ENCODE data around the gene PARVA.
A peak's percentile ranks its signal among the peaks of the same experiment; 100 is the strongest.
"Not testable (repeated sequence)": the region's sequence is repeated elsewhere in the genome, so short reads cannot be mapped to it uniquely, and the experiment has no call there.

The PARVA gene, protein sequence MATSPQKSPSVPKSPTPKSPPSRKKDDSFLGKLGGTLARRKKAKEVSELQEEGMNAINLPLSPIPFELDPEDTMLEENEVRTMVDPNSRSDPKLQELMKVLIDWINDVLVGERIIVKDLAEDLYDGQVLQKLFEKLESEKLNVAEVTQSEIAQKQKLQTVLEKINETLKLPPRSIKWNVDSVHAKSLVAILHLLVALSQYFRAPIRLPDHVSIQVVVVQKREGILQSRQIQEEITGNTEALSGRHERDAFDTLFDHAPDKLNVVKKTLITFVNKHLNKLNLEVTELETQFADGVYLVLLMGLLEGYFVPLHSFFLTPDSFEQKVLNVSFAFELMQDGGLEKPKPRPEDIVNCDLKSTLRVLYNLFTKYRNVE

DNA sequence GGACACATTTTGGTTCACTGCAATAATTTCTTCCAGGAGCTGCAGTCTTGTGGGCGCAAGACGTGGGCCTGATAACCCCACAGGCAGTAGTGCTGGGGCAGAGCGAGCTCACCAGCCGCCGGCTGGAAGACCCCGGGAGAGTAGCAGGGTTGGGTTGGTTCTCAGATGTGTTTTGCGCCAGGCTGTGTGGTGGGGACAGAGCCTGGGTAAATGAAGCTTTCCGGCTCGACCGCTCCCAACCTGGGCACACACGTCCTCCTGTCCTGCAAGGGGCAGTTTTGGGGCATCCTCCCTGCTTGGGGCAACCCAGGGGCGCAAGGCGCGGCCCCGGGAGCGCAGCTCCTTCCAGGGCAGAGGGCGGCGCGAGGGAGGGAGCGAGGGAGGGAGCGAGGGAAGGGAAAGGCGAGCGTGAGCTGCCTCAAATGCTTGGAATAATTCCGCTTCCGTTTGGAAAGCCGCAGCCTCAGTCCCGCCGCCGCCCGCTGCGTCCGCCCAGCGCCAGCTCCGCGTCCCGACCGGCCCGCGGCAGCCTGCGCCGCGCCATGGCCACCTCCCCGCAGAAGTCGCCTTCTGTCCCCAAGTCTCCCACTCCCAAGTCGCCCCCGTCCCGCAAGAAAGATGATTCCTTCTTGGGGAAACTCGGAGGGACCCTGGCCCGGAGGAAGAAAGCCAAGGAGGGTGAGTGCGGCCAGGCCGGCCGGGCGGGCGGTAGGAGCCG lies at the start of gene PARVA:
Gene PARVA, plus strand, starts transcription at position 466 of the 718 bp plus-strand sequence. Its CDS starts 77 bp downstream, at position 543.
- DNase-seq (ENCODE audit: low read depth in 1 of 2, low spot score in 1 of 2) = no peak

DNA sequence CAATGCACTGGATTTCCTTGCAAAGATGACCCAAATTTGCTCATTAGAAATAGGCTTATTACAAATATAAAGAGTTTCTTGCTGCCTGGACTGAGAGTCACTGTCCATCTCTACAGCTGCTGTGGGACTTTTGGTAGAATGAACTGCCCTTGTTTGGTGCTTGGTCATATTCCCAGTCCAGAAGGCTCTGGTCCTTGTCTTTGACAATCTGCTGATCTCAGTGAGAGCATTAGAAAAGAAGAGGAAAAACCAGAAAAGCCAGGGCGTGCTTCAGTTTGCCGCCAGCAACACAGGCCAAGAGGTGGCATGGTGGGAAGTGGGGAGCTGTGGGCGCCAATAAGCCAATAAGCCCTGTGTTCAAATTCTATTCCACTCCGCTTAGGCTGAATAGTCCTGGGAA lies 48.2 kb upstream of the PARVA start:
- DNase-seq (ENCODE audit: low read depth in 1 of 2, low spot score in 1 of 2) = no peak

DNA sequence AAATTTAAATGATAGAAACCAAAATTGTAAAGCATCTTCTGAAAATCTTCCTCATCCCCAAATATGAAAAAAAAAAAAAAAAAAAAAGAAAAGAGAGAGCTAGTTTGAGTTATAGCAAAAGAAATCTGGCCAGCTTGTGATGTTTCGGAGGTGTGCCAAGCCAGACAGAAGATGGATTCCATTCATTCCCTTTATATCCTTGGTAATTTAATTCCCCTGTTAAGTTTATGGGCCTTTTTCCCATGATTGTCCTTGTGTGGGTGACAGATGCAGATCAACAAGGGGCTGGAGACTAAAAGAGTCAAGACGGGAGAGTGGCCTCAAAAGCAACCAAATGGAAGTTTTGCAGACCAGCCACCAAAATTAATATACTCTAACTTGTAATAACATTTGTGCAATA lies 47.6 kb upstream of the PARVA start:
- DNase-seq (ENCODE audit: low read depth in 1 of 2, low spot score in 1 of 2) = no peak

DNA sequence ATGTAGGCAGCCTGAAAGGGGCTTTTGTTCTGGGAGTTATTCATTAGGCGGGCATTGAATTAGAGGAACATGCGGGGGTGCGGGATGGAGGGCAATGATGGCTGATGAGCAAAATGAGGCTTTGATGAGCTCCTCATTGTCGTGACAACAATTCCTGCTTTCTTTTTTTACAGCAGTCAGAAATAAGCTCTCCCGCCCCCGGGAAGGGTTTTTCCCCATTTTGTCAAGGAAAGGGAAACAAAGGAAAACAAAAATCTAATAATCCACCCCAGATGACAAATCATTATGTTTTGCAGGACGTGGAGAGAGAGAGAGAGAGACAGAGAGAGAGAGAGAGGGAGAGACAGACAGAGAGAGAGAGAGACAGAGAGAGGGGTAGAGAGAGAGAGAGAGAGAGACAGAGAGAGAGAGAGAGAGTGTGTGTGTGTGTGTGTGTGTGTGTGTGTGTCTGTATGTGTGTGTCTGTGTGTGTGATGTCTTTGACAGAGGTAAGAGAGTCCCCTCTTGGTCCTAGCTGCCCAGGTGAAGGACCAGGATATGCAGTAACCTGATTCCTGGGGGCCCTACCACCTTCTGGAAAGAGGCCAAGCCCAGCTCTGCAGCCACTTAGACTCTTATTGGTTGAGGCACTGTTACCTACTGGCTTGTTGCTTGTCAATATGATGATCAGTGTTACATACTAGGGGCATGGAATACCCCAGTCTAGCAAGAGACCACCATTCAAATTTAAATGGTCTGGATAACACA lies 46.7 kb upstream of the PARVA start:
- DNase-seq (ENCODE audit: low read depth in 1 of 2, low spot score in 1 of 2) = no peak

DNA sequence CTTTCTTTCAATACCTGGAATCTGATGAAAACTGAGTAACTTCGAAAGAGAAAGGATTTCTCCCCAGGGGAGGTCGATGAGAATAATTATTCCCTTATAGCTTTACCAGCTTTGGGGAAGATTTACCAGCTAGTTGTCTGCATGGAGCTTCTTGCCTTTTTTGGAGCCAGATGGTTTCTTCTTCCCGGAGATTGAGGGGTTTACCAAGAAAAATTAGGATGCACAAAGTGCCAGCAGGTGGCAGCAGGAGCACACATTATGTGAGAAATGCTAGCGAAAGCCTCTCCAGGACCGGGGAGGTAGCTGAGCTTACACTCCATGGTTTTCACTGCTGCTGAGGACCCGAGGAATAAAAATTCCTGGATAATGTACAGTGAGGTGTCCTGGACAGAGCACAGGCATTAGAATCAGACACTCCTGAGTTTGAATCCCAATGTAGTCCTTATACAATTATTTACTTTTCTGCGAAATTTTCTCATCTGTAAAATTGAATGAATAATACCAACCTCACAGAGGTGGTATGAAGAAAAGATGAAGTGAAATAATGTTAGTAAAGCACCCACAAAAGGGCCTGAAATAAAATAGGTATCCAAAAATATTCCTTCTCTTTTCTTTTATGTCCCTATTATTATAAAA lies 46.0 kb upstream of the PARVA start:
- DNase-seq (ENCODE audit: low read depth in 1 of 2, low spot score in 1 of 2) = peak; percentile 40 to 58

DNA sequence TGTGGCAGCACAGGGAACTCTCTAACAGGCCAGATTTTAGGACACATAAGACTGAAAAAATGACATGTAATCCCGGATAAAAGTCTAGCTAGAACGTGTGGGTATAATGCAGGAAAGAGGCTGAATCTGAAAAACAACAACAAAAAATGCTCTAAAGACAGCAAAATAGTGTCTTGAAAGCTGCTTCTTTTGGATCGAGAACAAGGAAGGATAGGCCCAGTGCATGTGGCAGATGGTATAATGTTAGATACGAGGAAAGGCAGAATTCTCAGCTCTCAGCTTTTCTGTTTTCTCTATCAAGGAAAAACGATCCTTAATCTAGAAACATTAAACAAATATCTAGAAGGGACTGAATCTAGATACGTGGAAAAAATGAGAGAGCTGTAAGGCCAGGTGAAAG lies 33.8 kb upstream of the PARVA start:
- DNase-seq (ENCODE audit: low read depth in 1 of 2, low spot score in 1 of 2) = no peak

DNA sequence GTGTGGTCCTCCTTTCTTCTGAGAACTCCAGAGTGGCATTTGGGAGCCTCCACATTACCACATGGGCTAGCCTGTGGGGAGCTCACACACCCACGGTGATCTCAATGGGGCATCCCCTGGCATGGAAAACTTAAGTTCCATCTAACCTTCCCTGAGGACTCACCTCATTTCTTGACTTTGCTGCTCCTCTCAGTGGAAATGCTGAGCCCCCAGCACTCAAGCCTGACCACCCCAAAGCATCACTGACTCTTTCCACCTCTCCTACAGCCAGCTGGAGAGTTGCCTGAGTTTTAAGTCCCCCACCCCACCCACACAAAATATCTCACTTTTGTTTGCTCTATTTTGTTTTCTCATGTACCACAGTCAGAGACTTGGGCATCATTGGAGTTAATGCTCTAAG lies 23.8 kb upstream of the PARVA start:
- no peak for DNase-seq (ENCODE audit: low read depth in 1 of 2, low spot score in 1 of 2)

DNA sequence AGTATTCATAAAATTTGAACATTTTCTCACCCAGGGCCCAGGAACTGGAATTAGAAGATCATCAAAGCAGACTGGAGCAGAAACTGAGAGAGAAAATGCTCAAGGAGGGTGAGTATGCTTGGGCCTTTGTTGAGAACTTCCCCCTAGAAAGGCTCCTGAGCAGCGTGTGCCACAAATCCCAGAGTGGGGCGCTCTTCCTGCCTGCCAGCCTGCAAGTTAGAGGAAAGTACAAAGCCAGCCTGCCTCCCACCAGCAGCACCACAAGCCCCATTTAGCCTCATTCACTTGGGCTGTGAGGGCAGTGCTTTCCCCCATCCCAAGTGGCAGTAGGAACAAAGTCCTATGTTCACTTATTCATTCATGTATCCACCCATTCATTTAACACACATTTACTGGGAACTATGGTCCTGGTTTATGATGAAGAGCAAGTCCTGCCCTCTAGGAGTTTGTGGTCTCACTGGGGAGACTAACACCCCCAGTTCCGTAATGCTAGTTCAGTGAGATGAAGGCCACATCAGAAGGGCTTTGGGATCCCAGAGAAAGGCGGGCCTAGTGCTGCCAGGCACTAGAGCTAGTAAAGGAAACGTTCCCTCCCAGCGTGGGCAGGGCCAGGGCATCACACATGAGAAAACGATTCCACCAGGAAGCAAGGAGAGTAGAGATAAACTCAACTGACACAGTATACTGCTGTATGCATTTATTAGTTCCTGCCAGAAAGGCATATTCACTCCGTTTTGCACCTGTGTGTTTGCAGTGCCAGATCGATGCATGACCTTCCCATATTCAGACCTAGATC lies 22.4 kb upstream of the PARVA start:
- no peak for DNase-seq (ENCODE audit: low read depth in 1 of 2, low spot score in 1 of 2)

DNA sequence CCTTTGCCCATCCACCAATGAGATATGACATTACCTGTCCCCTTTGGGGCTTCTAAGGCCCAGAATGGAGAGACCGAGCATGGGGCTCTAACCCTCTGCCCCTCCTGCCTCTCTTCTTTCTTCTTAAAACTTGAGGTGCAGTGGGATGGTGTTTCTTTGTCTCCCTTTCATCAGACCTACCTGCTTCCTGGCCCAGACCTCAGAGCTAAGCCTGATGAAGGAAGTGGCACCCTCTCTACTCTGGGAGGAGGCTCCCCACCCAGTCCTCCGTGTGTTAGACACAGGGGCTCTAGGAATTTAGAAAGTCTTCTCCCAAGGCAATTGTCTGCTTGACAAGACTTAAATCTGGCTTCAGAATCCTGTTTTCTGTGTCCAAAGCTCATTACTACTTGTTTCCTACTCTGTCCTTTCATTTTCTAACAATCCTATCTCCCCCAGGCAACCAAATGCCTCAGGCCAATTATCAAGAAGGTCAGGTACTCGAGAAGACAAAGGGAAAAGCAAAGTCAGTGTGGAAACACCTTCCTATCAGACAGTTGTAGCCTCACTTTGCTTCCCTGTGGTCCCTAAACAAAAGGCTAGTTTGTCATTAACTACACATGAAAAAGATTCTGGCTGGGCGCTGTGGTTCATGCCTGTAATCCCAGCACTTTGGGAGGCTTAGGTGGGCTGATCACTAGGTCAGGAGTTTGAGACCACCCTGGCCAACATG lies 20.3 kb upstream of the PARVA start:
- DNase-seq (ENCODE audit: low read depth in 1 of 2, low spot score in 1 of 2) = no peak

DNA sequence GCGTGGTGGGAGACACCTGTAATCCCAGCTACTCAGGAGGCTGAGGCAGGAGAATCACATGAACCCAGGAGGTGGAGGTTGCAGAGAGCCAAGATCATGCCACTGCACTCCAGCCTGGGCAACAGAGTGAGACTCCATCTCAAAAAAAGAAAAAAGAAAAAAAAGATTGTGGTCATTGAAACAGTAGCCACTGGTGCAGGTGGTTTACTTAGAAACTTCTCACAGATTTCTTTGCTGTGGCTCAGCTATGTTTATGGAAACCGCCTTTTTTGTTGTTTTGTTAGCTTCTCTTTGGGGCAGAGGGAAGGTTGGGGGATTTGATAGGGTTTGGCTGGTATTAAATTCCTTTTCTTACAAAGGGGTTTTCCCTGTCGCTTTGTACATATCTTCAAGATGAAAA lies 19.7 kb upstream of the PARVA start:
- not testable (repeated sequence) for DNase-seq (ENCODE audit: low read depth in 1 of 2, low spot score in 1 of 2)

DNA sequence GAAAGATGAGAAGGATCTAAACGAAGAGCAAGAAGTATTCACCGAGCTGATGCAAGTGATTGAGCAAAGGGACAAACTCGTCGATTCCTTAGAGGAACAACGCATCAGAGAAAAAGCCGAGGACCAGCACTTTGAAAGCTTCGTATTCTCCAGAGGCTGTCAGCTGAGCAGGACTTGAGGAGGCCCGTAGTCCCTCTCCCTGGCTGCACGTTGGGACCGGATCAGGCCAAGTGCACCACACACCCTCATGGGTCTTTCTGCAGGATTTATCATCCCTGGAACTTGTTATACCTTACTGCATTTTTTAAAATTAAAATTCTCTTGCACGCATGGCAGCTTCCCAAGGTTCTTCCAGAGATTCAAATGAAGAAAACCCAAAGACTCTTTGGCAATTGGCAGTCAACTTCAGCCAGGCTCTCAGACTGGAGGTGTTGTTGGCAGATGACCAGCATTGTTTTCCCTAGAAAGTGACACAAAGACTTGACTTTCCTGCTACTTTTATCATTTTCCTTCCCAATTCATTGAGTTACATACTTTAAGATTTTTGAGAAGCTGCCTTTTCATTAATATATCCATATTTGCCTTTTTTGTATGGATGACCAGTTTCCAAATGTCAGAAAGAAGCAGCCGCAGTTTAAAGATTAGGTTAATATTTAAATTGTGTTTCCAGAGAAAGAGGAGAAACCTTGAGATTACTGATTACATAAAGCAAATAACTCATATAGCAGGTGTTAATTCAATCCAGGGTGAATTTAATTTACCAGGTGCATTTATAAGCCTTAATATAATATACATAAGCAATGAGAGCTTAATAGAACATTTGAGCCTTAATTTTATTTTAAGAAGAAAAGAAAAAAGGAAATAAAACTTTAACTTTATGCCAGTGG lies 18.8 kb upstream of the PARVA start:
- no peak for DNase-seq (ENCODE audit: low read depth in 1 of 2, low spot score in 1 of 2)

DNA sequence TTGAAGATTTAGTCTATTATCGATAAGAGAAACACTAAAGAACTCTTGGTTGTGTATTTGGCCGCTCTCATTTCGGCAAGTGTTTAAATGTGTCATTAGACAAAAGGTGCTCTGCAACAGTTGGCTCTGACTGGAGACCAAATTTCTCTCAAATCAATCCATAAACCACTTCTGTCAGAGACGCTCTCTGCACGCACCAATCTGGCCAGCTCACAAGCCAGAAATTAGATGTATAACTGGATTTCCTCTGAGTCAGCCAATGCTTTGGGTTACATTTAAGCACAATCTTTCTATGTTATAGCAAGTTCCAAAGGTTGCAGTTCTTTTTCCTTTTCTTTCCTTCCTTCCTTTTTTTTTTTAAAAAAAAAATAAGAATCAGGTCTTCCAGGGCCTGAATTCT lies 17.6 kb upstream of the PARVA start:
- DNase-seq (ENCODE audit: low read depth in 1 of 2, low spot score in 1 of 2) = no peak

DNA sequence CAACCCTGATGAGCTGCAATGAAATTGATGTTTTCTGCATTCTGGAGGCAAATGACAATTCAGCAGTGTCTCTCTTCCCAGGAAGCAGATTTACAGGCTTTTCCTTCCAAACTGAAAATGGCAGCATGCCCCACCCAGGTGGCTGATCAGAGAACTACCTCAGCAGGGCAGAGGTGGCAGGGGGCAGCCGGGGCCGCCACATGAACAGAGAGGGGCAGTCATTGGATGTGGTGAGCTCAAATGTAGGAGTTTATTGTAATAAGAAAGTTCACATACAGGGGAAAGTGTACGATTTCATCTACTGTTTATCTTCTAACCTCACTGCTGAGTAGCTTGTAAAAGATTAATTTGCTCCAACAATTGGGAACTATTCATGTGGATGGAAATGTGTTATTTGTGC lies 15.7 kb upstream of the PARVA start:
- no peak for DNase-seq (ENCODE audit: low read depth in 1 of 2, low spot score in 1 of 2)

DNA sequence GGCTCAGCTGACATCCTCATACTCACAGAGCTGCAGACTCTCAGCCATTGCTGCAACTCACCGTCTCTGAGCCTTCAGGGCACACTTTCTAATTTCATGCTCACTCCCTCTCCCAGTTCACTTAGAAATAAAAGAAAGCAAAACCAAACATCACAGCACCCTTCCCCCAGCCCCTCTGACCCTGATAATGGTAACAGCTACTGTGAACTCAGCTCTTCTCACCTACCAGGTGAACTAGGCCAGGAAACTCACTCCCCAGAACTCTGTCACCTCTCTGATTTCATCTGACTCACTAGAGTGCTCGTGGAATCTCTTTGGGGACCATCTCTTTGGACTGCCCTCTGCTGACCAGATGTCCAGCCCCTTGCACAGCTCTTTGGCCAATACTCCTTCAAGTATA lies 14.5 kb upstream of the PARVA start:
- no peak for DNase-seq (ENCODE audit: low read depth in 1 of 2, low spot score in 1 of 2)

DNA sequence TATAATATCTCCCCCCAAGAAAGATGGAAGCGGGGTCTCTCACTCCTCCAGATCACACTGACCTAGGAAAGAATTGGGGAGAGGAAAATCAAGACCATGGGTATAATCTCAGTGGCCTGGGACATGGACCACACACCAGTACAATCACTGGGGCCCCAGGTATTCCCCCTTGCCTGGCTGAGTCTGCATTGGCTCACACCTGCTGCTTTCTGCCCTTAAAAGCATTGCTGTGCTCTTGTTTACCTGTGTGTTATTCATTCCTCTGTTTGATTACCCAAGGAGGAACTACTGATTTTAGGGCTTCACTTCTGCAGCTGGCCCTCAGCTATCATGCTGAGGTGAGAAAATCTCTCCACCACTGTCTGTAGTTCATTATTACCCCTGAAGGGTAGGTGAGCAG lies 14.0 kb upstream of the PARVA start:
- no peak for DNase-seq (ENCODE audit: low read depth in 1 of 2, low spot score in 1 of 2)

DNA sequence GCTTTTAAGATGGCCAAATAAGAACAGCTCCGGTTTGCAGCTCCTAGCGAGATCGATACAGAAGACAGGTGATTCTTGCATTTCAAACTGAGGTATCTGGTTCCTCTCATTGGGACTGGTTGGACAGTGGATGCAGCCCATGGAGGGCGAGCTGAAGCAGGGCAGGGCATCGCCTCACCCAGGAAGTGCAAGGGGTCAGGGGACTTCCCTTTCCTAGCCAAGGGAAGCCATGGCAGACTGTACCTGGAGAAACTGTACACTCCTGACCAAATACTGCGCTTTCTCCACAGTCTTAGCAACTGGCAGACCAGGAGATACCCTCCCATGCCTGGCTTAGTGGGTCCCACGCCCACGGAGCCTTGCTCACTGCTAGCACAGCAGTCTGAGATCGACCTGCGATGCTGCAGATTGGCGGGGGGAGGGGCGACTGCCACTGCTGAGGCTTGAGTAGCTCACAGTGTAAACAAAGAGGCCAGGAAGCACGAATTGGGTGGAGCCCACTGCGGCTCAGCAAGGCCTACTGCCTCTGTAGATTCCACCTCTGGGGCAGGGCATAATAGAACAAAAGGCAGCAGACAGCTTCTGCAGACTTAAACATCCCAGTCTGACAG lies 11.3 kb upstream of the PARVA start:
- DNase-seq (ENCODE audit: low read depth in 1 of 2, low spot score in 1 of 2) = peak in 1 of 2 donors; percentile 24

DNA sequence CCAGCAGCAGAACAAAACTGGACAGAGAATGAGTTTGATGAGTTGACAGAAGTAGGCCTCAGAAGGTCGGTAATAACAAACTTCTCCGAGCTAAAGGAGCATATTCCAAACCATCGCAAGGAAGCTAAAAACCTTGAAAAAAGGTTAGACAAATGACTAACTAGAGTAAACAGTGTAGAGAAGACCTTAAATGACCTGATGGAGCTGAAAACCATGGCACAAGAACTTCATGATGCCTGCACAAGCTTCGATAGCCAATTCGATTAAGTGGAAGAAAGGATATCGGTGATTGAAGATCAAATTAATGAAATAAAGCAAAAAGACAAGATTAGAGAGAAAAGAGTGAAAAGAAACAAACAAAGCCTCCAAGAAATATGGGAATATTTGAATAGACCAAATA lies 10.3 kb upstream of the PARVA start:
- DNase-seq (ENCODE audit: low read depth in 1 of 2, low spot score in 1 of 2) = not testable (repeated sequence)

DNA sequence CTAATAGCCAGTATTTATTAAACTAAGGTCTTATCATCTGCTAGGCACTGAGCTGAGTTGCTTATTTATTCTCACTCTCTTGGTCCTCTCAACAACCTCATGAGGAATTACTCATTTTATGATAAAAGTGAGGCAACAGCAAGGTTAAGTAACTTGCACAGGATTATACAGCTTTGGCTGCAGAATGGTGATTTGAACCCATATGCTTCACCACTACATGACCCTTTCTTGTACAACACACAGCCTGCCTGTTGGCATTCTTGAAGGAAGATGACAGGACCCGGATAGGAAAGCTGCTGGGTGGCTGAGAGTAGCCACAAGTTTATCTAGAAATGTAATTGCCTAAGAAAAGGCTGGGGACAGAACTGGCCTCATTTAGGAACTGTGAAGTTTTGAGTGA lies 5.3 kb upstream of the PARVA start:
- no peak for DNase-seq (ENCODE audit: low read depth in 1 of 2, low spot score in 1 of 2)

DNA sequence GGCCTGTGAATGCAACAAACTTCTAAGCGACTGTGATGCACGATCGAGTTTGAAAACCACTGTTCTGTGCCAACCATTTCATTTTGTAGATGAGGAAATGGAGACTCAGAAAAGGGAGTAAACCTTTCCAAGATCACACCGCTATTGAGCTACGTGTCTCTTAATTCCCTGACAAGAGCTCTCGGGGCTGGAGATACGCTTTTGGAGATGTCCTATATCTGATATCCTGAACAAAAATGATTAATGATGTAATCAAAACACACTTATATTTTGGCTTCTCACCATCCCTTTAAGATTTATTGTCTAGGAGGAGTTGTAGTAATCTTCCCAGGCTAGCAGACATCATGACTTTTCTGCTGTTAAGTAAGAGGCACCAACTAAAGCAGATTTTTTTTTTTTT lies 1.7 kb upstream of the PARVA start:
- no peak for DNase-seq (ENCODE audit: low read depth in 1 of 2, low spot score in 1 of 2)
